GM21528 (cell line): ENCODE results near the gene TTC34.

Experiments used
- ATAC-seq: cut with Tn5 transposase; IDR thresholded peaks from one replicate; pipeline ENCODE4 v1.9.1; 2021; ENCODE audit warnings: mild to moderate bottlenecking, moderate library complexity; ENCODE audit not compliant: unreplicated experiment, low FRiP score

The TTC34 gene, protein sequence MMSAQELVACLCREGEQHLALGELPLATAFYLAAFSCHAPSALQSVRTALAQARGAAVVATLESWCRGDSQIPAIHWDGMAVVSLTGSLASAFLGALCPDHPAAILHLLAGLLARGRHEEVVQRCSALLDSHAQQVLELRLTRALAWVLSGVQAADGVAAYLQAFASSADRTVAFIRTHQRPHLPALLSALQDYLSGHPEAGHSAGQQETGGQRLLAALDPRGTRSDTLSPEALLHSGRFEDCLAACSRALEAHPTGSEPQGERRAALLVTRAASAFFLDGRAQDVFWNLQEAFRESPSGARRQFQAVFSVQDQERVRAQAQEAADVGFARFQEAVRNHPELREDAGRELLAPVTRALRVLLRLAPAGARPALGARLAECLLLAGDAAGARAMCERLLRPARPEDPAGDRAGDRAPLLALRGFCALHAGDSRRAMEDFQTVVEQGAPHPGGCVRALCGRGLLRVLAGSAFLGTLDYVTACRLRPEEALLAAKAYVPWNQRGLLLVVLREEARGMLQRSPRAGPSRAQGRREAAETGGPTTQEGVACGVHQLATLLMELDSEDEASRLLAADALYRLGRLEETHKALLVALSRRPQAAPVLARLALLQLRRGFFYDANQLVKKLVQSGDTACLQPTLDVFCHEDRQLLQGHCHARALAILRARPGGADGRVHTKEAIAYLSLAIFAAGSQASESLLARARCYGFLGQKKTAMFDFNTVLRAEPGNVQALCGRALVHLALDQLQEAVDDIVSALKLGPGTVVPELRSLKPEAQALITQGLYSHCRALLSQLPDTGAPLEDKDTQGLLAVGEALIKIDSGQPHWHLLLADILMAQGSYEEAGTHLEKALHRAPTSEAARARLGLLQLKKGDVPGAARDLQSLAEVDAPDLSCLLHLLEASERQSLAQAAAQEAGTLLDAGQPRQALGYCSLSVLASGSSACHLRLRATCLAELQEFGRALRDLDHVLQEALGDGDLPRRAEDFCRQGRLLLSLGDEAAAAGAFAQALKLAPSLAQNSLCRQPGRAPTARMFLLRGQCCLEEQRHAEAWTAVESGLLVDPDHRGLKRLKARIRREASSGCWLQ

GRCh38 chr1:2801535-2802291 is at the start of gene TTC34:
TTC34 (minus strand) TSS chr1:2801693; CDS start chr1:2800827, 866 bp downstream.
- ATAC-seq = no peak

GRCh38 chr1:2850502-2850901 is 49.0 kb upstream of the TTC34 start:
- no peak for ATAC-seq

GRCh38 chr1:2848006-2848670 is 46.6 kb upstream of the TTC34 start:
- ATAC-seq = no peak

DNA sequence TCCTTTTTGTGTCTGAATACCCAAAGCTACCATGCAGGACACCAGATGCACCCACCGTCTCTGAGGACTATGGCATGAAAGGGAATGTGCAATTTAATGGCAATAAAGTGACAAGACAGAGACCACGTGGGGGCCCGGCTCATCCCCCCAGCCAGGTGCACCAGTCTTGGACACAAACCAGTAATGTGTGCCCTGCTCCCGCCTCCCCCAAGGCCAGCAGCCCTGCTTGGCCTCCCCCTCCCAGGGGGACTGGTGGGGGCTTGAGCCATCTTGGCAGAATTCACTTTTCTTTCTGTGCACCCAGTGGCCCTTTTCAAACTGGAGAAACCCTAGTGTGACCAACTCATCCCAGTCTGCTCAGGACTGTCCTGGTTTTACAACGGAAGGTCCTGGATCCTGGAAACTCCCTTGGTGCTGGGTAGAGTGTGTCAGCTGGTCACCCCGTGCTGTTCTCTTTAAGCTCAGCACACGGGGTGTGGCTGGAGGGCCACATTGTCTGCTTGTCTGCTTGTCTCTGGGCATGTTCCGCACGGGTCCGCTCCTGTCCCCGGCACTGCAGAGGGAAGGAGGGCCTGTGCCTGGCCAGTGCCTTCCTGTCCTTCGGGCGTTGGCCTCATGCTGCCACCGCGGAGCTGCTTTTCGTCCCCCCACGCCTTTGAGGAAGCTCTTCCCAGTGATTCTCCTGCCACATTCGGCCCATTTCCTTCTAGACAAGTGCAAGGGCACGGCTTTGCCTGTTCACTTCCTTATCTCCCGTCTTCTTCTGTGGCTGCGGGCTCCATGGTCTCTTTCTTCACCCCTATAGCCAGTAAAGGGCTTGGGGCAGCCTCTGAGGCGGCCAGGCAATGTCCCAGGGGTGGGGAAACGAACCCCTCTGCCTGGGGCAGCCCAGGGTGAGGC is 45.8 kb upstream of the TTC34 start:
- no peak for ATAC-seq

GRCh38 chr1:2845869-2846268 is 44.4 kb upstream of the TTC34 start:
- no peak for ATAC-seq

DNA sequence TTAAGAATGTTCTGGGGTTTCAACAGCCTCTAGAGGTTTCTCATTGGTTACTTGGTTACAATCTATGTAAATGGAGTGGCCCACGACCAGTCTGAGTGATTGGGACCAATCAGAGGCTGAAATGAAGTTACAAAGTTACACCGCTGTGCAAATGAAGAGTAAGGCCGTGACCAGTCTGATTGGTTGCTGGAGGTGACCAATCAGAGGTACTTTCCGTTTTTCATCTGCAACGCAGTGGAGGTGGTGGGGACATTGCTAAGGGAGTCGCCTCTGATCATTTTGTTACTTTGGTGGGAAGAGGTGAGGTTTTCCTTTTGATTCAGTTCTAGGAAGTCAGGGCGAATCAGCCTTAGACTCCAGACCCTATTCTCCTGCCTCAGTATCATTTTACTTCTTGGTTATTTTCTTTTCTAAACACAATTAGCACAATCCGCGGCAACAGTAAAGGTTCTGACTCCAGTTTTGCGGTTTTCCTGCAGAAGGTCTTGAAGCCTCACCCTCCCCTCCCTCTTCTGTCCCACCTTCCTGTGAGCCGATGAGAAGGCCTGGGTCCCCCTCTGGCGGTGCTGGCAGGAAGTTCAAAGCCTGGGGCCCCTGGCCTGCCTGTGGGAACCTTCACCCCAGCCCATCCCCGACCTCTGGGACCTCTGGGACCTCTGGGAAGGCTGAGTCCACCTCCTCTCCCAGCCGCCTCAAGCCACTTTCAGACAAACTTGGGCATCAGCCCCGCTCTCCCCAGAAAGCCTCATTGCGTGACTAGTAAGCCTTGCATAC is 38.7 kb upstream of the TTC34 start:
- ATAC-seq = no peak

DNA sequence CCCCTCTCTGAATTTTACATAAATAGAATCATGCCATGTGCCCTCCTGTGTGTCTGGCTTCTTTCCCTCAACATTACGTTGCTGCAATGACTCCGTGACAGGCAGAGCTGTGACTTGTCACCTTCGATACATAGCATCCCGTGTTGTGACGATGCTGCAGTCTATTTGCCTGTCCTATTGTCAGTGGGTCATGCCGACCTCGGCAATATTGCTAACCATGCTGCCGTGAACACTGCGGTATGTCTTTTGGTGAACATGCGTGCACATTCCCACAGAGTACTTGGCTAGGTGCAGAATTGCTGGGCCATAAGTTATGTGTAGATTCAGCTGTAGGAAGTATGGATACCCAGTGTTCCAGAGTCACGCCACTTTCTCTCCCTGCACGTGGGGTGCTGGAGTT is 36.3 kb upstream of the TTC34 start:
- no peak for ATAC-seq

GRCh38 chr1:2837316-2837715 is 35.8 kb upstream of the TTC34 start:
- ATAC-seq = no peak

GRCh38 chr1:2836333-2836970 is 35.0 kb upstream of the TTC34 start:
- ATAC-seq = no peak

GRCh38 chr1:2835650-2836159 is 34.2 kb upstream of the TTC34 start:
- no peak for ATAC-seq

DNA sequence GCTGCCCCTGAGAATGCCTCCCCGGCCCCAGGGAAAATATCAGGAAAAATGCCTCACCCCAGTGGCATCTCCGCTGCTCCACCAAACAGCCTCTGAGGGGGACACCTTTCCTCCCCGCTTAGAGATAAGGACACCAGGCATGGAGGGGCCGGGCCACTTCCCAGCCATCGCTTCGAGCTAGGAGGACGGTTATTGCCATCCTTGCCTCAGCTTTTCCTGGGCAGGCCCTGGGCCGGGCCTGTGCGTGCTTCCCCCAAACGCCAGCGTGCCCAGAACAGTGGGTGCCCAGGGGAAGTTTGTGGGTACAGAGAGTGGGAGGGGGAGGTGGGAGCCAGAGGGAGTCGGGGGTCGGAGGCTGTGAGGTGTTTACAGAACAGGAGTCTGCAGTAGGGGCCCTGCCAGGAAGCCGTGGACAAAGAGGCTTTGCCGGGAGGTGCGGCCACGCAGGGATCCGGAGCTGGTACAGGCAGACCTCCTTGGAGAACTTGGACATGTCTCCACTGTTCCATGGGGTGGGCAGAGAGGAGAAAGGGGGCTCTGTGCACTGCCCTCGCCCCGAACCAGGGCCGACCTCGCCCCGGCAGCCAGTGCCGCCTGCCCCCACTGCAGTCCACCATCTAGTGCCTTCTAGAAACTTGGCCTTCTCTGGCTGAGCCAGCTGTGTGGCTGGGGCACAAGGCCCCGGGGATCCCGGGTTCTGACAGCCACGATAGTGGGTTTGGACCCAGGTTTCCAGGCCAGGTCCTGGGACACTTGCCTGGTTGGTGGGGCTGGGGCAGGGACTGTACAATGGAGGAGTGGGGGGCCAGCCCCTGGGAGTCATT is 33.5 kb upstream of the TTC34 start:
- ATAC-seq = no peak

GRCh38 chr1:2834146-2834475 is 32.6 kb upstream of the TTC34 start:
- ATAC-seq = no peak

- ATAC-seq = no peak
Measured at GRCh38 chr1:2833454-2834145, 32.1 kb upstream of the TTC34 start.

- no peak for ATAC-seq
Measured at GRCh38 chr1:2832506-2833453, 31.3 kb upstream of the TTC34 start.

DNA sequence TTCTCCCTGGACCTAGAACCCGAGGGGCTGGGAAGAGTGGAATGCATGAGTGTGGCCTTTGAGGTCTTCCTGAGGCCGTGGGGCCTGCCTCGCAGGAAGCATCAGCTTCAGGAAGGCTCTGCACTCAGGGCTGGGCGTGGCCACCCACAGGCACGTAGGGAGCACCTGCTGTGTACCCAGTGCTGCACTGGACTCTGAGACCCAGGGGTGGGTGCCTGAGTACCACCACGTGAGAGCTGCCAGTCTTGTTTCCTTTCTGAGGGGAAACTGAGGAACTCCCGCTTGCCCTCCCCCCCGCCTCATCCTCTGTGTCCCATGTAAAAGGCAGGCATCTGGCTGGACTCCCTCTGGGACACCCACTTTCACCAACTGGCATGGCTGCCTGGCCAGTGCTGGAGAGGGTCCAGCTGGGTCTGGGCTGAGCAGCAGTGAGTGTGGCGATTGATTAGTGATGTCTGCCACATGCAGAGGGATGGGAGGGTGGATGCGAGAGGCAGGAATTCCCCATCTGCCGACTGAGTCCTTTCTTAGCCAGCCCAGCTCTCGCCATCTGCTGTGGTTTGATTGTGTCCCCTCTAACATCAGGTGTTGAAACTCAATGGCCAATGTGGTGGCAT is 30.2 kb upstream of the TTC34 start:
- ATAC-seq = no peak
